ENCODE results near the gene VAV1. TPM values are rescaled to one million over a fixed set of nuclear protein-coding genes. Genes with fewer than 3 reads are reported as not detected.

VAV1 gene
- total RNA-seq, 1 donor, result 0.36 TPM

- Histone ChIP-seq H2AFZ (ENCODE audit: low read length) (no peak overlapping the region), H3K4me2 (ENCODE audit: insufficient read depth, low read length) (no peak overlapping the region), H3K4me3 (ENCODE audit: insufficient read depth, low read length) (no peak overlapping the region), H3K27me3 (ENCODE audit: insufficient read depth, low read length) (peaks cover 6% of the 10 kb centered on the region), H4K20me1 (ENCODE audit: insufficient read depth, low read length) (no peaks in the 10 kb centered on the region), H3K4me1 (ENCODE audit: insufficient read depth, low read length) (peaks cover 12% of the 10 kb centered on the region), H3K79me2 (ENCODE audit: insufficient read depth, low read length) (no peaks in the 10 kb centered on the region), H3K9me3 (ENCODE audit: low read depth, low read length) (no peaks in the 10 kb centered on the region), H3K27ac (ENCODE audit: low read depth, low read length) (no peak overlapping the region), H3K36me3 (ENCODE audit: insufficient read depth, low read length) (no peaks in the 10 kb centered on the region)
- no peak for TF ChIP-seq CTCF (IDR thresholded peaks at IDR 0.05; ENCODE audit: extremely low read depth, low read depth, low read length)
- peak; percentile 51 for DNase-seq (ENCODE audit: insufficient read length, low spot score, missing footprints)
Observed at GRCh38 chr19:6724631-6725492, 47.6 kb upstream of the VAV1 start.

GRCh38 chr19:6725513-6726231 lies 46.8 kb upstream of the VAV1 start:
- H3K9me3 ChIP-seq (ENCODE audit: low read depth, low read length), result no peaks in the 10 kb centered on the region
- peaks cover 2% of the 10 kb centered on the region for H3K27me3 ChIP-seq (ENCODE audit: insufficient read depth, low read length)
- no peaks in the 10 kb centered on the region for H3K79me2 ChIP-seq (ENCODE audit: insufficient read depth, low read length)
- no peaks in the 10 kb centered on the region for H3K36me3 ChIP-seq (ENCODE audit: insufficient read depth, low read length)
- TF ChIP-seq CTCF (IDR thresholded peaks at IDR 0.05; ENCODE audit: extremely low read depth, low read depth, low read length), result no peak
- H3K27ac ChIP-seq (ENCODE audit: low read depth, low read length), result no peak overlapping the region
- no peak overlapping the region for H3K4me3 ChIP-seq (ENCODE audit: insufficient read depth, low read length)
- no peak overlapping the region for H2AFZ ChIP-seq (ENCODE audit: low read length)
- H3K4me1 ChIP-seq (ENCODE audit: insufficient read depth, low read length), result peaks cover 8% of the 10 kb centered on the region
- H4K20me1 ChIP-seq (ENCODE audit: insufficient read depth, low read length), result no peaks in the 10 kb centered on the region
- H3K4me2 ChIP-seq (ENCODE audit: insufficient read depth, low read length), result no peak overlapping the region
- peak; percentile 45 for DNase-seq (ENCODE audit: insufficient read length, low spot score, missing footprints)

- H4K20me1 ChIP-seq (ENCODE audit: insufficient read depth, low read length), result no peaks in the 10 kb centered on the region
- no peaks in the 10 kb centered on the region for H3K27me3 ChIP-seq (ENCODE audit: insufficient read depth, low read length)
- H3K9me3 ChIP-seq (ENCODE audit: low read depth, low read length), result no peaks in the 10 kb centered on the region
- H3K36me3 ChIP-seq (ENCODE audit: insufficient read depth, low read length), result no peaks in the 10 kb centered on the region
- DNase-seq (ENCODE audit: insufficient read length, low spot score, missing footprints), result peak; percentile 79
- no peak overlapping the region for H3K4me2 ChIP-seq (ENCODE audit: insufficient read depth, low read length)
- TF ChIP-seq CTCF (IDR thresholded peaks at IDR 0.05; ENCODE audit: extremely low read depth, low read depth, low read length), result no peak
- H2AFZ ChIP-seq (ENCODE audit: low read length), result no peak overlapping the region
- H3K27ac ChIP-seq (ENCODE audit: low read depth, low read length), result no peak overlapping the region
- H3K79me2 ChIP-seq (ENCODE audit: insufficient read depth, low read length), result no peaks in the 10 kb centered on the region
- no peak overlapping the region for H3K4me3 ChIP-seq (ENCODE audit: insufficient read depth, low read length)
- H3K4me1 ChIP-seq (ENCODE audit: insufficient read depth, low read length), result no peaks in the 10 kb centered on the region
Observed at GRCh38 chr19:6728346-6728745, 44.2 kb upstream of the VAV1 start.

- no peak overlapping the region for H3K4me2 ChIP-seq (ENCODE audit: insufficient read depth, low read length)
- H3K79me2 ChIP-seq (ENCODE audit: insufficient read depth, low read length), result no peaks in the 10 kb centered on the region
- no peaks in the 10 kb centered on the region for H4K20me1 ChIP-seq (ENCODE audit: insufficient read depth, low read length)
- no peaks in the 10 kb centered on the region for H3K27me3 ChIP-seq (ENCODE audit: insufficient read depth, low read length)
- H3K4me3 ChIP-seq (ENCODE audit: insufficient read depth, low read length), result no peak overlapping the region
- no peaks in the 10 kb centered on the region for H3K9me3 ChIP-seq (ENCODE audit: low read depth, low read length)
- H3K4me1 ChIP-seq (ENCODE audit: insufficient read depth, low read length), result no peaks in the 10 kb centered on the region
- peak; percentile 83 for DNase-seq (ENCODE audit: insufficient read length, low spot score, missing footprints)
- no peak for TF ChIP-seq CTCF (IDR thresholded peaks at IDR 0.05; ENCODE audit: extremely low read depth, low read depth, low read length)
- no peaks in the 10 kb centered on the region for H3K36me3 ChIP-seq (ENCODE audit: insufficient read depth, low read length)
- no peak overlapping the region for H3K27ac ChIP-seq (ENCODE audit: low read depth, low read length)
- no peak overlapping the region for H2AFZ ChIP-seq (ENCODE audit: low read length)
Observed at GRCh38 chr19:6729573-6730152, 42.8 kb upstream of the VAV1 start.
